Smooth muscle cell (in vitro differentiated cells): ENCODE data around the gene HOMER2. TPM values are rescaled to one million over a fixed set of nuclear protein-coding genes. Genes with fewer than 3 reads are reported as not detected.
A peak's percentile ranks its signal among the peaks of the same experiment; 100 is the strongest.

Source experiments
- DNase-seq: peaks from one replicate; lab custom pipeline; 2025; ENCODE audit not compliant: unreplicated experiment; lab: John Stamatoyannopoulos, UW
- H2AFZ ChIP-seq: fragments of 200-600 bp; sonication (generic); 2 replicates; pipeline ENCODE4 v1.6.0; 2016; ENCODE audit warnings: antibody characterized with exemption, low read depth, mild to moderate bottlenecking
- H3F3A ChIP-seq: fragments of 200-600 bp; sonication (generic); 2 replicates; pipeline ENCODE4 v1.6.0; 2017; ENCODE audit warnings: antibody characterized with exemption, low read depth
- H3K27ac ChIP-seq: fragments of 200-600 bp; sonication (generic); 2 replicates; pipeline ENCODE4 v1.5.1; 2016; ENCODE audit warnings: low read depth, mild to moderate bottlenecking
- H3K27me3 ChIP-seq: fragments of 200-600 bp; sonication (generic); 2 replicates; pipeline ENCODE4 v1.6.1; 2016; ENCODE audit warnings: low read depth, mild to moderate bottlenecking
- H3K36me3 ChIP-seq: fragments of 200-600 bp; sonication (generic); 2 replicates; pipeline ENCODE4 v1.5.1; 2016; ENCODE audit warnings: low read depth
- H3K4me1 ChIP-seq: fragments of 200-600 bp; sonication (generic); 2 replicates; pipeline ENCODE4 v1.5.1; 2016; ENCODE audit warnings: low read depth
- H3K4me2 ChIP-seq: fragments of 200-600 bp; sonication (generic); 2 replicates; pipeline ENCODE4 v1.6.0; 2016; ENCODE audit warnings: mild to moderate bottlenecking
- H3K4me3 ChIP-seq: fragments of 200-600 bp; sonication (generic); 2 replicates; pipeline ENCODE4 v1.5.1; 2016; ENCODE audit warnings: mild to moderate bottlenecking
- H3K79me2 ChIP-seq: fragments of 200-600 bp; sonication (generic); 2 replicates; pipeline ENCODE4 v1.6.0; 2016; ENCODE audit warnings: low read depth, mild to moderate bottlenecking
- H3K9ac ChIP-seq: fragments of 200-600 bp; sonication (generic); 2 replicates; pipeline ENCODE4 v1.6.0; 2016; ENCODE audit warnings: low read depth
- H3K9me3 ChIP-seq: fragments of 200-600 bp; sonication (generic); replicated peaks from 2 replicates; pipeline ENCODE4 v1.5.1; 2016; ENCODE audit warnings: low read depth
- H4K20me1 ChIP-seq: fragments of 200-600 bp; sonication (generic); 2 replicates; pipeline ENCODE4 v1.6.0; 2016; ENCODE audit warnings: low read depth
- CTCF ChIP-seq: fragments of 200-600 bp; sonication (generic); IDR thresholded peaks from 2 replicates; pipeline ENCODE4 v1.5.1; 2017; ENCODE audit warnings: borderline replicate concordance, mild to moderate bottlenecking, antibody characterized with exemption; ENCODE audit not compliant: insufficient read depth, poor library complexity, severe bottlenecking
- WGBS: methylation state at CpG from one replicate; pipeline ENCODE4 v1.1.7; 2016; ENCODE audit warnings: low lambda C conversion rate; 5-methylcytosine and 5-hydroxymethylcytosine counted together
- polyA plus RNA-seq: library from polyadenylated mRNA; unstranded; fragments of >200 nt; fragmentation: Nextera tagmentation; extraction: Ambion mirVana; gene quantifications from 2 replicates; pipeline ENCODE4 v1.2.1, GENCODE V29; 2016
- total RNA-seq: library from RNA; depleted of rRNA; stranded (reverse); fragments of >200 nt; gene quantifications from 2 replicates; pipeline ENCODE4 v1.2.3, GENCODE V29; 2014

Gene HOMER2
- total and polyA plus RNA-seq, 2 experiments from 2014 or later: 3.1 to 18.8 TPM

GRCh38 chr15:82810061-82810889 is 142.2 kb downstream of the HOMER2 start:
- Histone ChIP-seq H3K9ac (peak overlapping the region; percentile 97), H4K20me1 (peaks cover 34% of the 10 kb centered on the region), H3K4me2 (peak overlapping the region; percentile 93), H3K9me3 (no peaks in the 10 kb centered on the region), H3K79me2 (peaks cover 38% of the 10 kb centered on the region), H3K4me3 (peak overlapping the region; percentile 94), H3K4me1 (peaks cover 14% of the 10 kb centered on the region), H3K27ac (peak overlapping the region; percentile 99), H3K36me3 (peaks cover 5% of the 10 kb centered on the region), H3F3A (peaks cover 6% of the 10 kb centered on the region), H3K27me3 (no peaks in the 10 kb centered on the region), H2AFZ (peak overlapping the region; percentile 56)
- WGBS: 1% methylated on average over 78 of the region's 81 CpGs
- DNase-seq: no peak
- TF ChIP-seq CTCF: no peak

GRCh38 chr15:82809308-82810060 is 143.0 kb downstream of the HOMER2 start, which contains the start of gene WHAMM:
TSS of gene WHAMM (plus strand) at chr15:82809628. CDS start at chr15:82809727, 99 bp downstream.
- TF ChIP-seq CTCF: peak; percentile 13
- Histone ChIP-seq H3K4me1 (peaks cover 14% of the 10 kb centered on the region), H3K9me3 (no peaks in the 10 kb centered on the region), H3K79me2 (peaks cover 38% of the 10 kb centered on the region), H3K27ac (peak within 1 kb of the TSS; percentile 99), H3K36me3 (peaks cover 5% of the 10 kb centered on the region), H4K20me1 (peaks cover 33% of the 10 kb centered on the region), H3K9ac (peak within 1 kb of the TSS; percentile 97), H3K4me2 (peak within 1 kb of the TSS; percentile 93), H3K4me3 (peak within 1 kb of the TSS; percentile 94), H2AFZ (peak within 1 kb of the TSS; percentile 94), H3F3A (peaks cover 6% of the 10 kb centered on the region), H3K27me3 (no peaks in the 10 kb centered on the region)
- under 1% methylated on average over 52 of the region's 67 CpGs for WGBS
- DNase-seq: peak; percentile 87

- no peak overlapping the region for H3K4me2 ChIP-seq
- peaks cover 6% of the 10 kb centered on the region for H3F3A ChIP-seq
- H3K79me2 ChIP-seq: peaks cover 30% of the 10 kb centered on the region
- H3K4me1 ChIP-seq: peaks cover 14% of the 10 kb centered on the region
- H4K20me1 ChIP-seq: peaks cover 24% of the 10 kb centered on the region
- H3K4me3 ChIP-seq: no peak overlapping the region
- no peak for TF ChIP-seq CTCF
- H3K27ac ChIP-seq: no peak overlapping the region
- DNase-seq: no peak
- H3K36me3 ChIP-seq: no peaks in the 10 kb centered on the region
- no peak overlapping the region for H2AFZ ChIP-seq
- no peaks in the 10 kb centered on the region for H3K27me3 ChIP-seq
- H3K9me3 ChIP-seq: no peaks in the 10 kb centered on the region
- WGBS: 83% methylated on average over 9 of the region's 9 CpGs
- no peak overlapping the region for H3K9ac ChIP-seq
Measured at GRCh38 chr15:82808634-82809041, 143.9 kb downstream of the HOMER2 start.
